Panc1 (cell line): ENCODE measurements around the gene MAEA.

Experiments used
- CTCF ChIP-seq: fragments of 450-650 bp; IDR thresholded peaks from 2 replicates; pipeline ENCODE4 v1.5.1; 2017; ENCODE audit warnings: mild to moderate bottlenecking
- POLR2AphosphoS5 ChIP-seq: IDR thresholded peaks from 2 replicates; pipeline ENCODE4 v1.6.1; 2012; ENCODE audit warnings: mild to moderate bottlenecking, low read depth, low read length, moderate library complexity
- REST ChIP-seq, 2 experiments: IDR thresholded peaks; 2 replicates each; pipeline ENCODE4 v1.6.1; 2011 to 2012; ENCODE audit warnings: low read depth in 2 of 2, control low read depth in 1 of 2, low read length in 1 of 2, mild to moderate bottlenecking in 1 of 2, moderate library complexity in 1 of 2; ENCODE audit not compliant: insufficient read depth in 1 of 2
- SIN3A ChIP-seq: IDR thresholded peaks from 2 replicates; pipeline ENCODE4 v1.6.1; 2012; ENCODE audit warnings: low read depth, mild to moderate bottlenecking, low read length, moderate library complexity, borderline replicate concordance; ENCODE audit not compliant: insufficient read depth

GRCh38 chr4:1385373-1386340, 96.0 kb downstream of the MAEA start:
- no peak for TF ChIP-seq POLR2AphosphoS5
- no peak for TF ChIP-seq CTCF
- TF ChIP-seq REST (IDR thresholded peaks at IDR 0.05; ENCODE audit: insufficient read depth in 1 of 2, low read depth in 2 of 2, low read length in 1 of 2): no peak
- TF ChIP-seq SIN3A: no peak
